GF-D8 (cell line): ENCODE results near the gene NUP35.

Experiments used
- DNase-seq: peaks from one replicate; lab custom pipeline; 2025; lab: John Stamatoyannopoulos, UW

The NUP35 gene

DNA sequence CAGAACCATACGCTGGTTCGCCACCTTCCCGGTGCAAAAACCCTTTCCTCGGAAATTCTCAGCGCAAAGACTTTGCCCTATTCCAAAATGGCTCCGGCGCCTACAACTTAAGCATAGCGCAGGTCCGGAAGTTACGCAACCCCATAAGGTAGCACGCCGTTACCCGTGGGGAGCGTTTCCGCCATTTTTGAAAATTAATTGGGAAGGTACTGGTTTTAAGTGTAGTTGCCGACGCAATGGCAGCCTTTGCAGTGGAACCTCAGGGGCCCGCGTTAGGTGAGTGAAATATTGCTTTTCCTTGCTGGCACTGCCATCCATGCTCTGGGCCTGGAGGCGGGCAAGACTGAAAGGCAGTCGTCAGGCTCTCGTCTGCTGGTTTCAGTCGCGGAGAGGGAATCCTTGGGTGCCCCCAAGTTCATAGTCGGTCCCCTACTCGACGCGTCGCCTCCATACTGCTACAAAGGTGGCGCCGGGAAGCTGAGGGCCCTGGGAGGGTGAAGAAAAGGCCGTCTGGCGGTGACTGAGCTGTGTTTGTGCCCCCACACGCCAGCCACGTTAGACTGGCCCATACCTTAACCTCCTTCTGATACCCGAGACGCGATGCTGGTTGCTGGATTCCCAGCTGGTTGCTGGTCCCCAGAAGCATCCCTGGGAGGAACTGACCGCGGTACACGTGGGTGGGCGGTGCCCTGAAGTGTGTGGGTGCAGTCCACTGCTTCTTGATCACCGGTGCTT lies at the start of gene NUP35:
NUP35 (plus strand) TSS at position 222 of the 735 bp plus-strand sequence; CDS start at position 237, 15 bp downstream.
- peak; percentile 79 for DNase-seq

DNA sequence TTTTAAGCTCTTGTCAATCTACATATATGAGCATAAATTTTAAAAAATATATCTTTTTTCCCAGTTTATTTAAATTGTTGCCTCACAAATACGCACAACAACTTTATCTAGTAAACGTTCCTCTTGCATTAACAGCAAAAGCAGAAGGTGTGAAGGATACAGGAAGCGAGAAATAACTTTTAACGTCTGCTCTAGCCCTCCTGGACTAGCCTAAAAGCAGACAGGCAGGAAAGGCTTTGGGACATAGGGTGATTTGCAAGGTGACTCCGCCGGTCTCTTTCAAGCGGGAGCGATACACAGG lies 46.1 kb upstream of the NUP35 start:
- DNase-seq: no peak

DNA sequence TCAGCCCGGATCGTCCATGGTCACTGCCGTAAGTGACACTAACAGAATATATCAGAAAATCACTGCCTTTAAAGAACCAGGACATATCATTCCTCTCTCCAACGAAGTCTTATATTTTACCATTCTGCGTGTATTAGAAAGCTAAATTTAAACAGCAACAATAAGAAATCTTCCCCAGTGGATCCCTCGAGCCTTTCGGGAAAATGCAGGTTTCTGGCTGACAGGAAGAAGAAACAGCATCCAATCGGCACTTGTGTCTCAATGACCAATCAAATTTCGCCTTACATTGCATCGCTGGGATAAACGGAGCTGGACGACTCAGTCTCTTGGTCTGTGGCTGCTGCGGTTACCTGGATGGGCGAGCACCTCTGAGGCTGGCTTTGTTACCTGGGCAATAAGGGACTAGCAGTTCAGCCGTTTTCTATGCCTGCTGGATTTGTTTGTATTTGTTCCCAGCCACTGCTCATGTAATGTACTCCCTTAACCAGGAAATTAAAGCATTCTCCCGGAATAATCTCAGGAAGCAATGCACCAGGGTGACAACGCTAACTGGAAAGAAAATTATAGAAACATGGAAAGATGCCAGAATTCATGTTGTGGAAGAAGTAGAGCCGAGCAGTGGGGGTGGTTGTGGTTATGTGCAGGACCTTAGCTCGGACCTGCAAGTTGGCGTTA lies 45.6 kb upstream of the NUP35 start, which contains the start of gene DUSP19:
DUSP19 (plus strand) TSS at position 284 of the 675 bp plus-strand sequence; CDS start at position 471, 187 bp downstream.
- DNase-seq: peak; percentile 59

DNA sequence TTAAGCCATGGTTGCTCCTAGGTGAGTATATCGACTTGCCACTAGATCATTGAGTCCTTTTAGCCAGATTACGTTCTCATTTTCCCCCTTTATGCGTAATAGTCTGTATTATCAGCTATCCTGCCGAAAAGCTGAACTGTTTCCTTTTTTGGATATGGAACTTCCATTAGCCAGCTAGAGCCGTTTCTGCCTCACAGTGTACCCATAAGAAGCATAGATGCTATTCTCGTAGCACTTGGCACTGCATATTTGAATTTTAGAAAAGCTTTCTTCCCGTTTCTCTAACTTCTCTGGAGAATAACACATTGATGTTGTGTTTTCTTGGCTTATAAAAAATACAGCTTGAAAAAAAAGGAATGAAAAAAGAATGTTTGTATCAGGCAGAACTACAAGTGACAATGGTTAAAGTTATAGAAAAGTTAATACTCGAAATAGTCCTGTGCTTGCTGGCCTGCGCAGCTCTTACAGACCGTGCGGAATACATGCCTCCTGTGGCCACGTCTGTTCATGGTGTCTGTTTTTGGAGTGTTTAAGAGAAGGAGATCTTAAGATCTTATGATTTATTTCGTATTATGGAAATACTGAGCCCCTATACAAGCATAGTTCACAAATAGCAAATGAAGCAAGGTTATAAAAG lies 45.0 kb upstream of the NUP35 start:
- DNase-seq: peak; percentile 48

DNA sequence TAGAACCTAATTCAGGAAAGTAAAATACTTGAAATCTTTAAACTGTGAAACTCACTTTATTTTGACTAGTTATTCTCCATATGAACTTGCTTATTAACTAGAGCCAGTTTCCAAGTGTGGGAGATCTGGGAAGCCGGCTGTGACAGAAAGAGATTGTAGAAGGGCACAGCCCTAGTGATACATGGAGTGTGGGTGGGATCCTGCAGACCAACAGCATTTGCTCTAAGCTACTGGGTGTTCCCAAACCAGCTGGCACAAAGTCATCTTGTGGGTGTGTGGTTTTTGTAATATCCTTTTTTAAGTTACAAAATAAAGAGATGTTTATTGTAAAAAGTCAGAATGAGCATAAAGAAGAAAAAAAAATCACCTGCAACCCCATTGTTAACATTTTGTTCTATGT lies 42.3 kb upstream of the NUP35 start:
- DNase-seq: no peak

DNA sequence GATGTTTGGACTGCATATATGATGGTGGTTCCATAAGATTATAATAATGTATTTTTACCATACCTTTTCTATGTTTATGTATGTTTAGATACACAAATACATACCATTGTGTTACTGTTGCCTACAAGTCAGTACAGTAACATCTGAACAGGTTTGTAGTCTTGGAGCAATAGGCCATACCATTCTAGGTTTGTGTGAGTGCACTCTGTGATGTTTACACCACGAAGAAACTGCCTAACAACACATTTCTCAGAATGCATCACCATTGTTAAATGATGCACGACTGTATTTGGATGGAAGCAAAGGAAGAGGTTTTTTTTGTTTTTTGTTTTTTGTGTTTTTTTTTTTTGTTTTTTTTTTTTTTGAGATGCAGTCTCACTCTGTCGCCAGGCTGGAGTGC lies 36.2 kb upstream of the NUP35 start:
- DNase-seq: no peak

- DNase-seq: no peak
Measured at GRCh38 chr2:183089192-183089851, 34.9 kb upstream of the NUP35 start.

GRCh38 chr2:183091318-183091953 lies 32.8 kb upstream of the NUP35 start:
- DNase-seq: no peak

GRCh38 chr2:183091954-183092345 lies 32.3 kb upstream of the NUP35 start:
- DNase-seq: no peak

GRCh38 chr2:183093857-183094657 lies 30.2 kb upstream of the NUP35 start:
- no peak for DNase-seq

DNA sequence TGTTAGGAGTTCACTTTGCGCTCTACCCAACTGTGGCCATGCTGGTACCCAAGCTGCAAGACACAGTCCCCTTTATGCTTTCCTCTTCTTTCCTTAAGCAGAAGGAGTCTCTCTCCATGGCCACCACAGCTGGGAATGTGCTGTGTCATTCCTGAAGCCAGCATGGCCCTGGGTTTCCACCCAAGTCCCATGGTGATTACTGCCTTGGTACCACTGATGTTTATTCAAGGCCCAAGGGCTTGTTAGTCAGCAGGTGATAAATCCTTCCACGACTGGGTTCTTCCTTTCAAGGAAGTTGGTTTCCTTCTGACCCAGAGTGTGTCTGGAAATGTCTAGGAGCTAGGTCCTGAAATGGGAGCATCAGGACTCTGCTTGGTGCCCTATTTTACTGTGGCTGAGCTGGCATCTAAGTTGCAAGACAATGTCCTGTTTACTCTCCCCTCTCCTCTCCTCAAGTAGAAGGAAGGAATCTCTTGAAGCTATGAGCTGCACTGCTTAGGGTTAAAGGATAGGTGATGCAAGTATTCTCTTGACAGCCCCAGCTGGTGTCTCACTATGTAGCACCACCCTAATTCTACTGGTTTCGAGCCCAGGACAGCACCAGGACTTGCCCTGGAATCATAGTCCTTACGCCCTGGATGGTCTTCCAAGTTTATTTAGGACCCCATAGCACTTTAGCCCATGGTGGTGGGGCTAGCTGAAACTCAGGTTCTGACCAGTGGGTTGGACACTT lies 18.7 kb upstream of the NUP35 start:
- no peak for DNase-seq

DNA sequence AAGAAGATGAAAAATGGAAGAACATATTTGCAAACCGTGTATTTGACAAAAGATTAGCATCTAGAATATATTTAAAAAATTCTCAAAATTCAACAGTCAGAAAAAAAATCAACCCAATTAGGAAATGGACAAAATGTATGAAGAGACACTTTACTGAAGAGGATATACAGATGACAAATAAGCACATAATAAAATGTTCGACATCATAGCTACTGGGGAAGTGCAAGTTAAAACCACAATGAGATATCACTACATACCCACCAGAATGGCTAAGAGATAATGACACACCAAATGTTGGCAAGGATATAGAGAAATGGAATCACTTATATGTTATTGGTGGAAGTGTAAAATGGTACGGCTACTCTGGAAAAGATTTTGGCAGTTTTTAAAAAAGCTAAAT lies 11.7 kb upstream of the NUP35 start:
- DNase-seq: no peak

GRCh38 chr2:183113630-183114029 lies 10.6 kb upstream of the NUP35 start:
- no peak for DNase-seq

DNA sequence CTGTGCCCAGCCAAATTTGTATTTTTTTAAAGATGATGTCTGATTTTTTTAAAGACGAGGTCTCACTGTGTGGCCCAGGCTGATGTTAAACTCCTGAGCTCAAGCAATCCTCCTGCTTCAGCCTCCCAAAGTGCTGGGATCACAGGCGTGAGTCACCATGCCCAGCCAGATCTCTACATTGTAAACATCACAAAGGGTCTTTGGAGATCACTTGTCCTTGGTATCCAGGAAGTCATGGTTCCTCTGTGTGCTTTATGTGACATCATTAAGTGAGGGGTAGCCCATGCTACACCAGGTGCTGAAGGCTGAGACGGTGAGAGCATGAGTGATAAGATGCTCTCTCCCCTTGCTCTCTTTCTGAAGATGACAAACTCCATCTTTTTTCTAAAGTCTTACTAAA lies 7.0 kb upstream of the NUP35 start:
- no peak for DNase-seq

GRCh38 chr2:183123117-183123958 lies 905 bp upstream of the NUP35 start:
- no peak for DNase-seq

- no peak for DNase-seq
Measured at GRCh38 chr2:183123959-183124221, 353 bp upstream of the NUP35 start.

DNA sequence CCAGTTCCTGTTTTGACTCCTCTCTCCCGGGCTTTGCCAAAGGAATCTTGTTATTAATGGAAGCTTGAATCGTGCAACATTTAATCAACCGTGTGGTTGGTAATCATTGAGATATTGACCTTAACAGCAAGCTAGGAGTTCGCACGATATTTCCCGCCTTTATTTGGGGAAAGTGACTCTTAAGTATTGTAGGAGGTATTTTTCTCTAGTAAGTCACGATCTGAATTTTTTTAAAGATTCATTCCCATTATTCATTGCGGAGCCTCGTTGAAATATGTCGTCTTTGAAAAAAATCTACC lies 663 bp downstream of the NUP35 start:
- DNase-seq: no peak

- no peak for DNase-seq
Measured at GRCh38 chr2:183125659-183126341, 1.6 kb downstream of the NUP35 start.

DNA sequence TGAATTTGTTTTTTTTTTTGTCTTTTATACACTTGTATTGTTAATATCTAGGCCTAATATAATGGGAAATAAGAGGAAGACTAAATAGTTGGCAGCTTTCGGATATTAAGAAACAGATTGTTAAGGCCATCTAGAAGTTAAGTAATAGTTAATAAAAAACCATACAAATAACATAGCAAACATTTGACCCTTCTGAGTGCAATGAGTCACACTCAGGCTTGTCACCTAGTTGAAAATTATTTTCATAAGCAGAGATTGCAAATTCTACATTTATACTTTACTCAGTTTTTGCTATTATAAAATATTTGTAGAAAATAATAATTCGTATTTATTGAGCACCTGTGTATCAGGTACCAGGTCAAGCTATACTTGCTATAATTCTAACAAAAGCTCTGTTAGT lies 2.4 kb downstream of the NUP35 start:
- no peak for DNase-seq

DNA sequence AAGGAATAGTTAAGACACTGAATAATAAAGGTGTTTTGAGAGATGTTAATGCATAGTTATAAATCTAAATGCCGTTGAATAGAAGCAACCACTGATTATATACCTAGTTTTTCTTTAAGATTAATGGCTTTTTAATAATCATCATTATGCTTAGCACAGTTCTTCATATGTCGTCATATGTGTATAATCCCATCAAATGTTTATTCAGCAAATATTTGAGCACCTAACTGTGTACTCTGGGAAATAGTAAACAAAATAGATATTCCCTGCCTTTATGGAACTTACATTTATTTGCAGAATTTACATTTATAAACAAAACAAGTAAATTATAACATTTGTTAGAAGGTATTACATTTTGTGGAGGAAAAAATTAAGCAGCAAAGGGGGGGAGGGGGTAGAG lies 9.8 kb downstream of the NUP35 start:
- DNase-seq: no peak
